Stomach smooth muscle (tissue), 2 donors: ENCODE data around the gene ADAMTSL5.
"Not testable (repeated sequence)": the region's sequence is repeated elsewhere in the genome, so short reads cannot be mapped to it uniquely, and the experiment has no call there.

ENCODE experiments used
- H3K27ac ChIP-seq: one replicate; pipeline ENCODE4 v1.7.0; 2013; ENCODE audit warnings: mild to moderate bottlenecking, low read length, inconsistent platforms
- H3K27me3 ChIP-seq, 2 donors: one replicate each; pipeline ENCODE4 v1.7.0; 2013; ENCODE audit warnings: low read length in 2 of 2; ENCODE audit not compliant: insufficient read depth in 2 of 2, control insufficient read depth in 1 of 2
- H3K36me3 ChIP-seq, 2 donors: one replicate each; pipeline ENCODE4 v1.7.0; 2013; ENCODE audit warnings: low read length in 2 of 2; ENCODE audit not compliant: control insufficient read depth in 2 of 2, insufficient read depth in 2 of 2
- H3K4me1 ChIP-seq: one replicate; pipeline ENCODE4 v1.7.0; 2013; ENCODE audit warnings: low read length; ENCODE audit not compliant: control insufficient read depth, insufficient read depth
- H3K4me3 ChIP-seq, 2 donors: one replicate each; pipeline ENCODE4 v1.7.0; 2013; ENCODE audit warnings: low read length in 2 of 2
- H3K9ac ChIP-seq, 2 donors: one replicate each; pipeline ENCODE4 v1.7.0; 2013; ENCODE audit warnings: low read length in 2 of 2, mild to moderate bottlenecking in 1 of 2
- H3K9me3 ChIP-seq, 2 donors: one replicate each; pipeline ENCODE4 v1.7.0; 2013; ENCODE audit warnings: low read length in 2 of 2; ENCODE audit not compliant: control insufficient read depth in 2 of 2
- donor health status: healthy.
- donor health status: Pancreatic carcinoma.

ADAMTSL5 gene

DNA sequence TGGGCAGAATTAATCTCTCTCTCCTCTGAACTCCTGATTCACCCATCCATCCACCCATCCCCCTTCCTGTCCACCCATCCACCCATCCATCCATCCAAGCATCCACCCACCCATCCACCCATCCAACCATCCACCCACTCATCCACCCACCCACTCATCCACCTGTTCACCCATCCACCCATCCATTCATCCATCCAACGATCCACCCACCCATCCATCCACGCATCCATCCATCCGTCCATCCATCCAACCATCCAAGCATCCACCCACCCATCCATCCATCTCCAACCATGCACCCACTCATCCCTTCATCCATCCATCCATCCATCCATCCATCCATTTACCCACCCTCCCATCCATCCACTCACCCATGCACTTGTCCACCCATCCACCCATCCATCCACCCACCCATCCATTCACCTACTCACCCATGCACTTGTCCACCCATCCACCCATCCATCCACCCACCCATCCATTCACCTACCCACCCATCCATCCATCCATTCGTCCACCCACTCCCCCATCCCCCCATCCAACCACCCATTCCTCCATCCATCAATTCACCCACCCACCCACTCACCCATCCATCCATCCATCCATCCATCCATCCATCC is 36.6 kb upstream of the ADAMTSL5 start:
- H3K9ac ChIP-seq, result no peak overlapping the region
- H3K9me3 ChIP-seq, result no peaks in the 10 kb centered on the region
- H3K27ac ChIP-seq, result no peak overlapping the region
- H3K4me1 ChIP-seq, result peaks cover 2% of the 10 kb centered on the region
- H3K36me3 ChIP-seq, result no peaks in the 10 kb centered on the region
- H3K27me3 ChIP-seq, result peaks cover 0 to 6% of the 10 kb centered on the region in 2 donors
- no peak overlapping the region for H3K4me3 ChIP-seq

- Histone ChIP-seq H3K4me1 (peaks cover 2% of the 10 kb centered on the region), H3K9me3 (no peaks in the 10 kb centered on the region), H3K27ac (no peak overlapping the region), H3K36me3 (no peaks in the 10 kb centered on the region), H3K9ac (no peak overlapping the region), H3K27me3 (peaks cover under 1 to 2% of the 10 kb centered on the region in 2 donors), H3K4me3 (peak overlapping the region in 1 of 2 donors; percentile 40)
These were observed 27.6 kb upstream of the ADAMTSL5 start for GRCh38 chr19:1540365-1540925.

- H3K9ac ChIP-seq, H3K9me3 ChIP-seq, H3K4me1 ChIP-seq, H3K27me3 ChIP-seq, H3K27ac ChIP-seq, H3K4me3 ChIP-seq, H3K36me3 ChIP-seq: not testable (repeated sequence)
These were observed 26.9 kb upstream of the ADAMTSL5 start for GRCh38 chr19:1539749-1540148.

- no peak overlapping the region for H3K9ac ChIP-seq
- H3K4me3 ChIP-seq, result no peak overlapping the region
- H3K36me3 ChIP-seq, result no peaks in the 10 kb centered on the region
- peaks cover 2% of the 10 kb centered on the region for H3K4me1 ChIP-seq
- H3K27ac ChIP-seq, result no peak overlapping the region
- H3K9me3 ChIP-seq, result no peaks in the 10 kb centered on the region
- H3K27me3 ChIP-seq, result peaks cover 0 to 2% of the 10 kb centered on the region in 2 donors
These were observed 26.2 kb upstream of the ADAMTSL5 start for GRCh38 chr19:1538978-1539377.

GRCh38 chr19:1535699-1536098 is 22.9 kb upstream of the ADAMTSL5 start:
- not testable (repeated sequence) for H3K9me3 ChIP-seq, H3K4me1 ChIP-seq, H3K27ac ChIP-seq, H3K36me3 ChIP-seq, H3K9ac ChIP-seq, H3K4me3 ChIP-seq, H3K27me3 ChIP-seq

- H3K27me3 ChIP-seq, result peaks cover 4 to 7% of the 10 kb centered on the region in 2 donors
- H3K27ac ChIP-seq, result no peak overlapping the region
- H3K9ac ChIP-seq, result no peak overlapping the region
- H3K4me1 ChIP-seq, result peaks cover 2% of the 10 kb centered on the region
- H3K36me3 ChIP-seq, result no peaks in the 10 kb centered on the region
- H3K4me3 ChIP-seq, result no peak overlapping the region
- H3K9me3 ChIP-seq, result no peaks in the 10 kb centered on the region
These were observed 22.2 kb upstream of the ADAMTSL5 start for GRCh38 chr19:1534972-1535371.

DNA sequence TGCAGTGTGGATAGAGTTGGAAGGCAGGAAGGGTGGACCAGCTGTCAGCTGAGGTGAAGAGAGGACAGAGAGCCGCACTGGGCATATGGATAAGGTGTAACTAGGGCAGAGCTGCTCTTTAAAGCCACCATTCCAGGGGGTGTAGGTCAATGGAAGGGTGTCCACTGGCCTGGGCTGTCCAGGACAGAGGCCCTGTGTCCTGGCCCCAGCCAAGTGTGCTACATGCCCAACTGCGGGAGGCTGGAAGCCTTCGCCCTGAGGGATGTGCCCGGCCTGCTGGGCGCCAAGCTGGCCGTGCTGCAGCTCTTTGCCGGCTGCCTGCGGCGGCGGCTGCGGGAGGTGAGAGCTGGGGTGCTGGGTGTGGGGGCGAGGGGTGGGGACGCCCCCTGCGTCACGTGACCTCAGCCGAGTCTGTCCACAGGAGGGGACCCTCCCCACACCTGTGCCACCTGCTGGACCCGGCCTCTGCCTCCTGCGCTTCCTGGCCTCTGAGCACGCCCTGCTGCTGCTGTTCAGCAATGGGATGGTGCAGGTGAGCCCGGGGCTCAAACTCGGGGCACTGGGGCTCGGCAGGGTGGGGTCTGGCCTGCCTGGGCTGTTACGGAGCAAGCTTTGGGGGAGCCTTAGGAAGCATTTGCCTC is 20.8 kb upstream of the ADAMTSL5 start:
- Histone ChIP-seq H3K4me3 (no peak overlapping the region), H3K27ac (no peak overlapping the region), H3K9ac (no peak overlapping the region), H3K36me3 (no peaks in the 10 kb centered on the region), H3K9me3 (no peaks in the 10 kb centered on the region), H3K27me3 (peaks cover 9 to 13% of the 10 kb centered on the region in 2 donors), H3K4me1 (no peaks in the 10 kb centered on the region)

- H3K9me3 ChIP-seq, result no peaks in the 10 kb centered on the region
- no peak overlapping the region for H3K27ac ChIP-seq
- no peaks in the 10 kb centered on the region for H3K36me3 ChIP-seq
- no peak overlapping the region for H3K9ac ChIP-seq
- no peaks in the 10 kb centered on the region for H3K4me1 ChIP-seq
- peaks cover 11 to 17% of the 10 kb centered on the region in 2 donors for H3K27me3 ChIP-seq
- H3K4me3 ChIP-seq, result no peak overlapping the region
These were observed 19.2 kb upstream of the ADAMTSL5 start for GRCh38 chr19:1532003-1532402.

DNA sequence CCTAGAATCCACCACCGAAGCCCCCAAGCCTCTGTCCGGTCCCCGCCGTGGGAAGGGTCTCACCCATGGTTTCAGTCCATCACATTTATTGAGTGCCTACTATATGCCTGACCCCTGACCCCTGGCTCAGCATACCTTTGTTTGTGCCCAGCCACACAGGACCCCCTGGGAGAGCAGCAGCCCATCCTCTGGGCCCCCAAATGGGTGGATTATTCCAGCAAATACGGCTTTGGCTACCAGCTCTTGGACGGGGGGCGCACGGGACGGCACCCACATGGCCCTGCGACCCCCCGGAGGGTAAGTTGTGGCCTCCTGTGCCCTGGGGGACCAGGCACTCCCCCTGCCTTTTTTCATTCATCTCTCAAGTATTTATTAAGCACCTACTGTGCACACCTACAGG is 18.8 kb upstream of the ADAMTSL5 start:
- no peak overlapping the region for H3K9ac ChIP-seq
- peaks cover 14 to 18% of the 10 kb centered on the region in 2 donors for H3K27me3 ChIP-seq
- no peaks in the 10 kb centered on the region for H3K36me3 ChIP-seq

GRCh38 chr19:1530856-1531255 is 18.0 kb upstream of the ADAMTSL5 start:
- H3K36me3 ChIP-seq, H3K9me3 ChIP-seq, H3K27ac ChIP-seq, H3K4me1 ChIP-seq, H3K4me3 ChIP-seq, H3K9ac ChIP-seq: not testable (repeated sequence)
- H3K27me3 ChIP-seq, result peaks cover 20 to 24% of the 10 kb centered on the region in 2 donors

More for the DNA sequence above, 18.8 kb upstream of the ADAMTSL5 start:
- Histone ChIP-seq H3K27ac (no peak overlapping the region), H3K9me3 (no peaks in the 10 kb centered on the region), H3K4me1 (no peaks in the 10 kb centered on the region), H3K4me3 (no peak overlapping the region)

DNA sequence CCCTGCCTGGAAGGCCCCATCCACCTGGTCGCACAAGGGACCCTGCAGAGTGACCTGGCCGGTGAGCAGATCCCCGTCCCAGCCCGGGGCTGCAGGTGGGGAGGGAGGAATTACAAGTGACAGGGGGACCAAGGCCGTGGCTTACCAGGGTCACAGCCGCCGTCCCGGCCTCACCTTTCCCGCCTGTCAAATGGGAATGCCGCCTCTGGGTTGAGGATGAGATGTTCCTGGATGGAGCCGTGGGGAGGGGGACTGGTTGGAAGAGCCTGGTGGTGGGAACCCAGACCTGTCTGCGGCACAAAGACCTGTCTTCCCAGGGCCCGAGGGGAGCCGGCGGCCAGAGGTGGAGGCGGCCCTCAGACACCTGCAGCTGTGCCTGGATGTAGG is 16.6 kb upstream of the ADAMTSL5 start:
- no peak overlapping the region for H3K27ac ChIP-seq
- peaks cover 33 to 38% of the 10 kb centered on the region in 2 donors for H3K27me3 ChIP-seq
- no peak overlapping the region for H3K4me3 ChIP-seq
- H3K4me1 ChIP-seq, result peaks cover under 1% of the 10 kb centered on the region
- H3K9me3 ChIP-seq, result no peaks in the 10 kb centered on the region
- H3K9ac ChIP-seq, result no peak overlapping the region
- H3K36me3 ChIP-seq, result no peaks in the 10 kb centered on the region
